WERI-Rb-1 (cell line): ENCODE data around the gene PLA2G4A.

Experiments used
- DNase-seq: peaks from one replicate; pipeline ENCODE4 v3.0.0-alpha.2; 2020
- H3K27ac ChIP-seq: fragments of 250-450 bp; sonication (Bioruptor Pico); 2 replicates; pipeline ENCODE4 v1.5.1; 2020; ENCODE audit warnings: mild to moderate bottlenecking, moderate library complexity
- H3K27me3 ChIP-seq: fragments of 250-450 bp; sonication (Bioruptor Pico); 2 replicates; pipeline ENCODE4 v1.5.1; 2021; ENCODE audit warnings: mild to moderate bottlenecking, low read depth, moderate library complexity; ENCODE audit not compliant: insufficient read depth, severe bottlenecking
- H3K36me3 ChIP-seq: fragments of 250-450 bp; sonication (Bioruptor Pico); 2 replicates; pipeline ENCODE4 v1.5.1; 2020; ENCODE audit warnings: mild to moderate bottlenecking, moderate library complexity
- H3K4me3 ChIP-seq: 2 replicates; pipeline ENCODE4 v1.5.1; 2011; ENCODE audit warnings: low read depth, mild to moderate bottlenecking, control low read depth, low read length
- H3K9me3 ChIP-seq: fragments of 250-450 bp; sonication (Bioruptor Pico); 2 replicates; pipeline ENCODE4 v1.5.1; 2021; ENCODE audit warnings: mild to moderate bottlenecking, moderate library complexity; ENCODE audit not compliant: severe bottlenecking
- CTCF ChIP-seq: IDR thresholded peaks from 2 replicates; pipeline ENCODE4 v1.5.1; 2011; ENCODE audit warnings: low read depth, mild to moderate bottlenecking, control low read depth, inconsistent platforms, low read length

Gene PLA2G4A

GRCh38 chr1:186813420-186813819, 15.3 kb upstream of the PLA2G4A start:
- H3K27me3 ChIP-seq = no peaks in the 10 kb centered on the region
- DNase-seq = no peak
- no peaks in the 10 kb centered on the region for H3K9me3 ChIP-seq
- TF ChIP-seq CTCF = no peak
- no peak overlapping the region for H3K27ac ChIP-seq
- no peak overlapping the region for H3K4me3 ChIP-seq
- no peaks in the 10 kb centered on the region for H3K36me3 ChIP-seq

GRCh38 chr1:186819126-186819525, 9.6 kb upstream of the PLA2G4A start:
- no peak overlapping the region for H3K4me3 ChIP-seq
- no peak for DNase-seq
- no peak for TF ChIP-seq CTCF
- no peaks in the 10 kb centered on the region for H3K36me3 ChIP-seq
- no peaks in the 10 kb centered on the region for H3K27me3 ChIP-seq
- no peak overlapping the region for H3K27ac ChIP-seq
- no peaks in the 10 kb centered on the region for H3K9me3 ChIP-seq

GRCh38 chr1:186819563-186819962, 9.2 kb upstream of the PLA2G4A start:
- Histone ChIP-seq H3K4me3 (no peak overlapping the region), H3K9me3 (no peaks in the 10 kb centered on the region), H3K27me3 (no peaks in the 10 kb centered on the region), H3K36me3 (no peaks in the 10 kb centered on the region), H3K27ac (no peak overlapping the region)
- no peak for TF ChIP-seq CTCF
- DNase-seq = no peak

- H3K36me3 ChIP-seq = no peaks in the 10 kb centered on the region
- no peaks in the 10 kb centered on the region for H3K27me3 ChIP-seq
- DNase-seq = no peak
- no peak overlapping the region for H3K27ac ChIP-seq
- no peak overlapping the region for H3K4me3 ChIP-seq
- no peak for TF ChIP-seq CTCF
- H3K9me3 ChIP-seq = no peaks in the 10 kb centered on the region
Measured at GRCh38 chr1:186829686-186830587, 1.2 kb downstream of the PLA2G4A start.

GRCh38 chr1:186831168-186831567, 2.4 kb downstream of the PLA2G4A start:
- TF ChIP-seq CTCF = no peak
- H3K9me3 ChIP-seq = no peaks in the 10 kb centered on the region

GRCh38 chr1:186834399-186834958, 5.7 kb downstream of the PLA2G4A start:
- no peaks in the 10 kb centered on the region for H3K36me3 ChIP-seq
- H3K27ac ChIP-seq = no peak overlapping the region
- no peak overlapping the region for H3K4me3 ChIP-seq
- H3K27me3 ChIP-seq = no peaks in the 10 kb centered on the region
- TF ChIP-seq CTCF = no peak
- no peaks in the 10 kb centered on the region for H3K9me3 ChIP-seq
- no peak for DNase-seq

More at GRCh38 chr1:186831168-186831567, 2.4 kb downstream of the PLA2G4A start:
- Histone ChIP-seq H3K36me3 (no peaks in the 10 kb centered on the region), H3K27me3 (no peaks in the 10 kb centered on the region), H3K27ac (no peak overlapping the region), H3K4me3 (no peak overlapping the region)
- no peak for DNase-seq
